Right renal pelvis (tissue), 4 donors: Measurements from ENCODE around the gene TNXB. TPM values are rescaled to one million over a fixed set of nuclear protein-coding genes. Genes with fewer than 3 reads are reported as not detected.
"Not testable (repeated sequence)": the region's sequence is repeated elsewhere in the genome, so short reads cannot be mapped to it uniquely, and the experiment has no call there.

Experiments used
- DNase-seq, 4 donors: peaks; one replicate each; pipeline ENCODE4 v3.0.0-alpha.2; 2013; ENCODE audit warnings: low read depth in 4 of 4, low spot score in 3 of 4, missing footprints in 1 of 4
- polyA plus RNA-seq, 4 donors: library from polyadenylated mRNA; unstranded; fragments of 120-200 nt; gene quantifications; one replicate each; pipeline ENCODE4 v1.2.1, GENCODE V29; 2013; ENCODE audit not compliant: insufficient read length in 4 of 4

TNXB gene
- polyA plus RNA-seq, 4 donors = 3.2 to 11.2 (median 5.0) TPM

DNA sequence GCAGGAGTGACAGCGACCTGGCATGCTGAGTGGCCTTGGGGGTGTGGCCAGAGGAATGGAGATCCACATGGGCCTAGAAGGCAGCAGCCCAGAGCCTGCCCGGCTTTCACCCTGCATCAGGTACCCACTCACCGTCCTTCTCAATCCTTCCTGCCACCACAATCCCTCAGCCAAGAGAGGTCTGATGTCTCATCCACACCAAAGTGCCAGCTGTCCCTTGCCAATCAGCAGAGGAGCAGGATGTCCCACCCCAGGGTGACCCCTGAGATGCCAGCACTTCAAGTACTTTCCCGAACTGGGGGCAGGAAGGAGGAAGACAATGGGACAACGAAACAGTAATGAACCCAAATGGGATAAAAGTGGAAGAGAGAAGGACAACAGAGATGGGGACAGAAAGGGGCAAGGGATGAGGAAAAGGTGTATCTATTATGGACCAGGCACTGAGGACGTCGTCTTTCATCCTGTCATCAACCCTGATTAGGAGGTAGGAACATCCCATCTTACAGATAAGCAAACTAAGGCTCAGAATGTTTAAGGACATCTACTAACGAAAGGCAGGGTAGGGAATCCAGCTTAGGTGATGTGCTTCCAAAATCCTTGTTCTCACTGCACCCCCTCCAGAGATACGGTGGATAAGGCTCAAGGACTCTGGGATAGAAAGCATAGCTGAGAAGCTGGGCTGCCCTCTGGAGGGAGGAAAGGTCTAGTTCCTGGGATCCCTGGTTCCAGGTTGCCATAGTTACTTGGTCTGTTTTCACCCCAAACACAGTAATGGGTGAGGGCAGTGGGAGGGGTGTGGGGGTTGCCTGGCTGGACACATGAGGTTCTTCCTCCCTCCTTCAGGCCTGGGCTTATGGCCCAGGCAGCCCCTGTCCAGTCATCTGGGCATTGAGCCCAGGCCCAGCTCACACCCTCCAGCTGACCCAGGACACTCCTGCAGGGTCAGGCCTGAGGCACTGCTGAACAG lies 4.5 kb upstream of the TNXB start:
- DNase-seq = no peak

DNA sequence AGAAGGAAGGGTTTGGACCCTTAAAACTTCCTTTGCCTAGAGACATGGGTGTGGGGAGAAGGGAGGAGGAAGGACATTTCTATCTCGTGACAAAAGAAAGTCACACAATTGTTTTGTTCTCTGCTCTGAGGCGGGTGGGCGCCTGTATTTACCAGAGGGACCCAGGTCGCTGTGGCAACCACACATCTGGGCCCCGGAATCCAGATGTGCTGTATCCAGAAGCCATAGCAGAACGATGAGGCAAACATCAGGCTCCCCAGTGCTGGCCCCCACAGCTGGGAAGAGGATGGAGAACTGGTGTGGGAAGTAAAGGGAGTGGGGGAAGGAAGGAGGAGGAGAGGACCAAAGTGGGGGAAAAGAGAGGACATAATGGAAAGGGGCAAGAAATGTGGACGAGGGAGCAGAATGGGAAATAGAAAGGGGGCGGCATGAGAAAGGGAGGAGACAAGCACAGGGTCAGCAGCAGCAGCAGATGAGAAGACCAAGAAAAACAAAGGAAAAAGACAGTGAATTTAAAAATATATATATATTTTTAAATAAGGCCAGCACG lies 3.4 kb upstream of the TNXB start:
- DNase-seq = no peak

DNA sequence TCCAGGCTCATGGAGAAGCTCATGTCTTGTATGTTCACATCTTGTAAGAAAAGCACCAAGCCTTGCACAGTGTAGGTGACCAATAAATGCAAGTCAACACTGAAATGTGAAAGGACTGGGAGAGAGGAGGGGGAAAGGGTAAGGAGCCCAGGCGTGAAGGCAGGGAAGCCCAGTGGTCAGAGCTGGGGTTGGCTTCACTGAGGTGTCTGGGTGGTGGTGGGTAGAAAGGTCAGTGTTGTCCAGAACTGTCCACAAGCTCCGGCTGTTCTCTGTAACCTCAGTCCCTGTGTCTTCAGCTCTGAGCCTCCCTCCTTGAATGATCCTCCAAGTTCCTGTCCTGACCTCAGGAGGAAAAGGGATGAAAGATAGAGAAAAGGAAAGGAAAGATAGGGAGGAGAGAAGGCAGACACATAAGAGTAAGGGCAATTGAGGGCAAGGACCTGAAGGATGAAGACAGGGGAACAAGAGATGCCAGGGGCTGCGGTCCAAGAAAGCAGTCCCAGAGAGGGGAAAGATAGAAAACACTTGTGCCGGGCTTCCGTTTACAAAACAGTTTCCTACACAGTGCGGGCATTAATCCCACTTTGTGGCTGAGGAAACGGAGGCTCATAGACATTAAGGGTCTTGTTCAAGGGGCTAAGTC lies 2.4 kb upstream of the TNXB start:
- no peak for DNase-seq

DNA sequence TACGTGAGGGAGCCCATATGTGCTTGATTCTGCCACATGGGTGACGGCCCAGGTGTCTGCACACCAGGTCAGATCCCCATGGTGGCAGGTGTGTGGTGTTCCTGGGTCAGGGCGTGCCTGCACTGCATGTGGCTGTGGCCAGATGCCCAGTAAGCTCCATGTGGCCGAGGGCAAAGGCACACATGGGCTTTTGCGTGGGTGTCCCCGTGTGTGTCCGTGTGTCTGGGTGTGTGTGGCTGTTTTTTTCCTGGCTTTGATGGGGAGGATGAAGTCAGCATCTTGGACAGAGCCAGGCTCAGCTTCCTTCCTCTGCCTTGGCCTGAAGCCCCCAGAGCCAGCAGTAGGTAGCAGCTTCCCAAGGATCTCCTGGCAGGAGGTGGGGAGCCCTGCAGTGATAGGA lies 1.5 kb upstream of the TNXB start:
- no peak for DNase-seq

DNA sequence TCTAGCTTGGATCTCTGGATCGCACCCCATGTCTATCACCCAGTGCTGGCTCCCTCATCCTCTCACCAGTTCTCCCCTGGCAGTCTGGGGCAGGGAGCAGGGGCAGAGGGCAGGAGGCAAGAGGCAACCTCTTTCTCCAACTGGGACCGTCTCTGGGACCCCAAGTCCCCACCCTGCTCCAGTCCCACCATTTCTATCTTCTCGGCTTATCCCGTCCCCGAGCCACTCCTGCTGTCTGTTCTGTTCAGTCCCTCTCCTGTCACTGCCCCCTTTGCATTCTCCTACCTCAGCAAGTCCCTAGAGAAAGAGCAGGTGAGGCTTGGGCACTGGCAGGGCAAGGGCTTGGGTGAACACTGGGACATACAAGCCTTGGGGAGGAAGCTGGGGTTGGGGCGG lies 625 bp upstream of the TNXB start:
- no peak for DNase-seq

DNA sequence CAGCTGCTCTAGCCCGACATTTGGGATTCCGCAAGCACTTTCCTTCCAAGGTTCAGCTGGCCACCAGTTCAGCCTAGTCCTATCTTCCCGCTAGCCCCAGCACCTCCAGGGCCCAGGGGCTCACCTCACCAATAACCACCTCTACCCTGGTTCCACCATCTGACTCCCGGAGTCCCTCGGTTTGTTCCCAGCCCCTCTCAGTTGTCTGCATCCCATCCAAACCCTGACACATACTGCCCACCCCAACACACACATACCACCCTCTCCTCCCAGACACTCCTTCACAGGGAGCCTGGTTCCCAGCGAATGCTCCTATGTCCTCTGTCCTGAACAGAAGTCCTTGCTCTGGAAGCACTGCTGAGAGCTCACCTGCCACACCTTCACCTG lies 418 bp downstream of the TNXB start:
- no peak for DNase-seq

DNA sequence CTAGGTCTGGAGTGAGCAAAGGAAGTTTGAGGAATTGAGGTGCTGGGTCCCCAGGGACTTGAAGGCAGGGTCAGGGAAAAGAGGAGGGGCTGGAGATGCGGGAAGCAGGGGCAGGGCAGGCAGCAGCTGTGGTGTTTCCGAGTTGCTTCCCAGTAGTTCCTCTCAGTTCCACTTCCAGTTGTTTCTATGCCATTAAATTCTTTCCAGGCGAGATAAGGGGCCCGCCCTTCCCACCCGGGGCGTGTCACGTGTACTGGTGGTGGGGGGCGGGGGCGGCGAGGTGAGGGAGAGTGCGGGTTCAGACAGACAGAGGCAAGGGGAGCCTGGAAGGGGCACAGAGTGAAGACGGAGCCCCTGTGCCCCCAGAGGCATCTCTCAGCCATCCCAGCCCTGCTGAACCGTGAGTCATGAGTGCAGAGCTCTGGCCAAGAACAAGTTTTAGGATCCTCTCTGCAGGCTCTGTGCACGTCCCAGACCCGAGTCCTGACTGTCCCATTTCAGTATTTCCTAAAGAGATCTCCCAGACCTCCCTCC lies 977 bp downstream of the TNXB start:
- no peak for DNase-seq

DNA sequence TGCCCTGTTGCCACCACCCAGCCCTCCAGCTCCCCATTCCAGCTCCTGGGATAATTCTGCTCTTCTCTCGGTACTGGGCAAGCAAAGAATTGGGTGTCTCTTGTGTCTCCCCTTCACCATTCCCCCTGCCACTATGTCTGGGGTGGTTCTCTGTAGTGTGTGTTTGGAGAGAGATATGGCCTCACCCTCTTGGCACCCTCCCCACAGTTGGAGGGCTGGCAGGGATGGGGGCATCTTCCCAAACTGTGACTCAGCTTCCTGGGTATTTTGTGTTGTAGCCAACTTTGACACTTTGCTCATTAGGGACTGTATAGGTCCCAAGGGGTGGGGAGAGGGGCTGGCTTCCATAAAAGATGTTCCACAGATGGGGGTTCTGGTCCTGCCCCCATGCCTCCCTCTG lies 1.7 kb downstream of the TNXB start:
- no peak for DNase-seq

DNA sequence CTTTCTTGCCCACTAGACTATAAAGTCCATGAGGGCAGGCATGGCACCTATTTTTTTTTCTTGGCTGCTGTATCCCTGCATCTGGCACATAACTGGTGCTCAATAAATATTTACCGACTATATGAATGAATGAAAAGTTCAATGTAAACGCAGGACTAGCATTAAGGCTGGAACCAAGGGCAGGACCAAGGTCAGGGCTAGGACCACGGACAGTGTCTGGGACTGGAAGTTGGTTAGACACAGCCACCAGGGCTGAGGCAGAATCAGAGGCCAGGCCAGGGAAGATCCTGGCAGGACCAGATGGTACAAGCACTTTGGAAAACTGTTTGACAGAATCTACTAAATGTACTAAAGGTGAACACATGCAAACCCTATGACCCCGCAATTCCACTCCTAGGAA lies 3.7 kb downstream of the TNXB start:
- no peak for DNase-seq

DNA sequence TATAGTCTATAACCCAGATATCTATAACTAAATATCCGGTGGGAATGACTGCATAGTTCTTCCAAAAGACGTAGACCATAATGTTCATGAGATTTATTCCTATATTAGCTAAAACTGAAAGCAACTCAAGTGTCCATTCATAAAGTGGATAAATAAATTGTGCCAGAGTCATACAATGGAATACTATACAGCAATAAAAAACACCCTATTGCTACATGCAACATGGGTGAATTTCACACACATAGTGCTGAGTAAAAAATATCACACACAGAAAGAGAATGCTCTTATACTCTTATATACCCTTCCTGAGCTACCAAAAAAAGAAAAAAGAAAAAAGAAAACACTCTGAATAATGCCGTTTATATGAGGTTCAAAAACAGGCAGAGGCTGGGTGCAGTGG lies 6.9 kb downstream of the TNXB start:
- no peak for DNase-seq

DNA sequence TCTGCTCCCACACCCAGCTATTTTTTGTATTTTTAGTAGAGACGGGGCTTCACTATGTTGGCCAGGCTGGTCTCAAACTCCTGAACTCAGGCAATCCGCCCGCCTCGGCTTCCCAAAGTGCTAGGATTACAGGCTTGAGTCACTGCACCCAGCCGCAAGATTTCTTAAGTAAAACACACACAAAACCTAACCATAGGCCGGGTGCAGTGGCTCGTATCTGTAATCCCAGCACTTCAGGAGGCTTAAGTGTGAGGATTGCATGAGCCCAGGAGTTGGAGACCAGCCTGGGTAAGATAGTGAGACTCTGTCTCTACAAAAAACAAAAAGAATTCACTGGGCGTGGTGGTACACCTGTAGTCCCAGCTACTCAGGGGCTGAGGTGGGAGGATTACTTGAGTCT lies 8.9 kb downstream of the TNXB start:
- not testable (repeated sequence) for DNase-seq

DNA sequence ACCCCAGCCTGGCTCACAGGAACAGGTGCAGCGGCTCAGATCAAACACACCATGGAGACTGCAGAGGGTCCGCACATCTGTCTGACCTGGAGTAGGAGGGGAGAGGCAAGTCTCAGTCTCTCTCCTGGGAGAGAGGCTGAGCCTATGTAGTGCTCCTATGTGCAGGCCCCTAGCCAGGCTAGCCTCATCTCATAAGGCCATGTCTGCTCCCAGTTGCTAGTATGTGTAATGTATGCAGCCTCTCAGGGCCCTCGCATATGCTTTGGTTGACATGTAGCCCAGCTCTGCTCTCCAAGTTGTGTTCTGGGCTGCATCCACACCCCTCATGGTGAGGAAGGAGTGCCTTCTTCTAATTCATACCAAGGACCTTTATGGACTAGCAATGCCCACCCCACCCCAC lies 11.8 kb downstream of the TNXB start:
- no peak for DNase-seq

DNA sequence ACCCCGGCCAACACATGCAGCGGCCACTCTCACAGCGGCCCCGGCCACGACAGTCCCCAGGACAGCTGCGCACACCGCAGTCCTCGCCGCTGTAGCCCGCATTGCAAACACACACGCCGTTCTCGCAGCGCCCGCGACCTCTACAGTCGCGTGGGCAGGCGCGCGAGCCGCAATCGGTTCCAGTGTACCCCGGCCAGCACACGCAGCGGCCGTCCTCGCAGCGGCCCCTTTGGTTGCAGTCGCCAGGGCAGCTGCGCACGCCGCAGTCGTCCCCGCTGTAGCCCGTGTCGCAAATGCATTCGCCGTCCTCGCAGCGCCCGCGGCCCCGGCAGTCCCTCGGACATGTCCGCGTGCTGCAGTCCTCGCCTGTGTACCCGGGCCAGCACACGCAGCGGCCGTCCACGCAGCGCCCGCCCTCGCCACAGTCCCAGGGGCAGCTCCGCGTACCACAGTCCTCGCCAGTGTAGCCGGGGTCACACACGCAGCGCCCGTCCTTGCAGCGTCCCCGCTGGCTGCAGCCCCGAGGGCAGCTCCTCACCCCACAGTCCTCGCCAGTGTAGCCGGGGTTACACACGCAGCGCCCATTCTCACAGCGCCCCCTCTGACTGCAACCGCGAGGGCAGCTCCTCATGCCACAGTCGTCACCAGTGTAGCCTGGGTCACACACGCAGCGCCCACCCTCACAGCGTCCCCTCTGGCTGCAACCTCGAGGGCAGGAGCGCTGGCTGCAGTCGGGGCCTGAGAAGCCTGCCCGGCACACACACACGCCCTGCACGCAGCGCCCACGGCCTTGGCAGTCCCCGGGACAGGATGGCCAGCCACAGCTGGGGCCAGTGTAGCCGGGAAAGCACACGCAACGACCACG lies 12.5 kb downstream of the TNXB start:
- DNase-seq = no peak

DNA sequence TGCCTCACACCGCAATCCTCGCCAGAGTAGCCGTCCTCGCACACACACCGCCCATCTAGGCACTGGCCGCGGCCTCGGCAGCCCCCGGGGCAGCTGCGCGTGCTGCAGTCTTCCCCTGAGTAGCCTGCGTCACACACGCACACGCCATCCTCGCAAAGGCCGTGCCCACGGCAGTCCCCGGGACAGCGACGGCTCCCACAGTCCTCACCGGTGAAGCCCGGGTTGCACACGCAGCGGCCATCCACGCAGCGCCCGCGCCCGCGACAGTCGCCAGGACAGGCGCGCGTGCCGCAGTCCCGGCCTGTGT lies 13.1 kb downstream of the TNXB start:
- no peak for DNase-seq

DNA sequence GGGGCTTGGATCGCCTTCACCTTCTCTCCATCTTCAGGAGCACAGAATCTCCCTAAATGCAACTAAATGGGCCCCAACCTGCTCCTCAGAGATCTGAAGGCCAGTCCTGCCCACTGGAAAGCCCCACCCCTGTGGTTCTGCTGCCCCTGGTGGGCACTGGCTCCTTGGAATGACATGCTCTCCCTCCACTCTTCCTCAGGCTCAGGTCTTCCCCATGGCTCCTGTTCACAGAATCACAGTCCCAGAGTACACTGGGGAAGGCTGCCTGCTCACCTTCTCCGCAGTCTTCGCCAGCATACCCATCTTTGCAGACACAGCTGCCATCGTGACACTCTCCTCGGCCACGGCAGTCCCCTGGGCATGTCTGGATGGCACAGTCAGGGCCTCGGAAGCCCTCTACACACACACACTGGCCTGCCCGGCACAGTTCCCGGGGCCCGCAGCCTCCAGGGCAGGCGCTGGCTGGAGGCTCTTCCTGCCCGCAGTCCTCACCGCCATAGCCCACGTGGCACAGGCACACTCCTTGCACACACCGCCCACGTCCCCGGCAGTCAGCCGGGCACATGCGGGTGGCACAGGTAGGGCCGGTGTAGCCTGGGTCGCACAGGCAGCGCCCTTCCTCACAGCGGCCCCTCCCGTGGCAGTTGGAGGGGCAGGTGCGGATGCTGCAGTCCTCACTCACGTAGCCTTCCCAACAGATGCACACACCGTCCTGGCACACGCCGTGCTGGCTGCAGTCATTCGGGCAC lies 13.6 kb downstream of the TNXB start:
- DNase-seq = no peak

DNA sequence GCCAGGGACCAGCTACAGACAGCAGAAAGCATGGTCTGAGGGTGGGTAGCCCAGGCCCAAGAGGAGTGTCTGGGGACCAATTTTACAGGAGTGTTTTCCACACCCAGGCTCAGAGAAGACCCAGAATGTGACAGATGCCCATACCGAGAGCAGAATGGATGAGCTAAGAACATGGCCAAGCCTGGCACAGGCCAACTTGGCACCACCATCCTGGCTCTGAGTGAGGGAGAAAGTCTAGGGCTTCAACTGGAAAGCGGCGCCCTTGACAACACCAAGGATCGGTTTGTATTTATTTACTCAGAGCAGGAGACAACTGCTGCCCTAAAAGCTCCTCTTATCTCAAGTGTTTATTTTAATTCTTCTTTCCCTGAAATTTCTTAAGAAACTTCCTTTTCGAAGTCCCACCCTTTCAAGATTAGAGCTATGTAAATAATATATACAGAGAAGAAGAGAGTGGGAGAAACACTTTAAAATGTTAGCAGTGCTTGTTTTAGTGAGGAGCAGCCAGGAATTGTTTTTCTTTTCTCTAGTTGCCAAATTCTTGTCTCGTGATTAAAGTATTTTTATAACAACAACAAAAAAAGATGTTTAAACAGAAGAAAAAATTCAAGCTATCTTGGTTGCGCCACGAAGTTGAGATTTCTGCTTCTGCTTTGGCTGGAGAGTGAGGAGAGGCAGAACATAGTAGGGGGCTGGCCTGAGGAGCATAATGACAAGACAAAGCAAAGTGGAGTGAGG lies 16.2 kb downstream of the TNXB start:
- no peak for DNase-seq

DNA sequence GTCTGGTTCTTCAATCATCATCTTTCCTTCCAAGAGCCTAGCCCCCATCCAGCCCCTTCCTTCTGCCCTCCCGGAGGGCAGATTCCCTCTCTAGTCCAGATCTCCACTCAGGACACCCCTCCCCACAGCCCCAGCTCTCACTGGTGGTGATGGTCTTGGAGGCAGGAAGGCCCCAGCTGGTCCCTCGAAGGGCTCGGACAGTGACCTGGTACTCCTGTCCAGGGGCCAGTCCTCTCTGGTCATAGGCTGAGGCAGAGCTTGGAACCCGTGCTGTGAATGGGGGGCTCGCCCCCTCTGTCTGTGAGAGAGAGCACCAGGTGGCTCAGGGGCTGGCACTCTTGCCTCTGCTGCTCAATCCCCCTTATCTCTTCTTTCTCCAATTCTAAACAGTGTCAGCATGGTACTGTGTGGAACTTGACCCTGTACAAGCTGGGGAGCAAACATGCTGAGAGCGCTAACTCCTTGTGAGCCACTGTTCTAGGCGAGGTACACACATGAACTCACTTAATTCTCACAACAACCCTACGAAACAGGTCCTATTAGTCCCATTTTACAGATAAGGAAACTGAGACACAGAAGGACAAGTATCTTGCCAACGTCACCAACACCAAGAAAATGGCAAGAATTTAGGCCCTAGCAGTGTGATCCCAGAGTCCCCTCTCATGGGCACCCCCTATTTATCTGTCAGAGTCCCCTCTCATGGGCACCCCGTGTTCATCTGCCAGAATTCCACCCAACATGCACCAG lies 19.9 kb downstream of the TNXB start:
- no peak for DNase-seq

DNA sequence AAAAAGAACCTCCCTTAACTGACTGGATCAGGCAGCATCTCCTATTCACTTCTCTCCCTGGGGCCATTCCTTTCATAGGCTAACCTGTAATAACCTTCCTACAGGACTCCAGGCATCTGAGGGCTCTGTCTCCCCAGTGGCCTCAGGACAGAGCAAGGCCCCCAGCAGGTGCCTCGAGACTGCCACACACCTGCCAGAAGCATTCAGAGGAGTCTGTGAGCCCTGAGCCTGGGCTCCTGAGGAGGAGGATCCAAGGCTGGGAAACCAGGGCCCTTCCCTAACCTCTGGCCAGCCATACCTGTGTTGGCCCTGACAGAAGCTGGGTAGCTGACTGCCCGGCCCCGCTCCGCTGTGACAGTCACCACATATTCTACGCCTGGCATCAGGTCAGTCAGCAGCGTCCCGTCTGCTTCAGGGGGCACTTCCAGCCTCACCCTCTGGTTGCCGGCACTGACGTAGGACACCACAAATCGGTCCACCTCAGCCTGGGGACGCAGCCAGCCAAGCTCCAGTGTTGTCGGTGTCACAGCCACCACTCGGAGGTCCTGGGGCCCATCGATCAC lies 20.6 kb downstream of the TNXB start:
- no peak for DNase-seq
